WTC11 (cell line): ENCODE data around the gene CARS2. TPM values are rescaled to one million over a fixed set of nuclear protein-coding genes. Genes with fewer than 3 reads are reported as not detected.

Source experiments
- AR ChIP-seq: fragments of 250-450 bp; sonication (Bioruptor Pico); IDR thresholded peaks from 2 replicates; pipeline ENCODE4 v1.9.0; 2021; ENCODE audit warnings: mild to moderate bottlenecking
- ATF3 ChIP-seq: sonication (generic); formaldehyde crosslinking; conservative IDR thresholded peaks from 2 replicates; pipeline ENCODE4 v1.8.1; 2022; ENCODE audit warnings: mild to moderate bottlenecking, missing genetic modification reagents
- E2F1 ChIP-seq: sonication (generic); formaldehyde crosslinking; IDR thresholded peaks from 2 replicates; pipeline ENCODE4 v1.8.0; 2022; ENCODE audit warnings: mild to moderate bottlenecking, missing genetic modification reagents
- GRHL2 ChIP-seq: fragments of 250-450 bp; sonication (Bioruptor Pico); IDR thresholded peaks from 2 replicates; pipeline ENCODE4 v1.8.0; 2022; ENCODE audit warnings: mild to moderate bottlenecking, moderate library complexity; ENCODE audit not compliant: insufficient replicate concordance, severe bottlenecking
- GTF2I ChIP-seq: fragments of 250-450 bp; sonication (Bioruptor Pico); conservative IDR thresholded peaks from 2 replicates; pipeline ENCODE4 v1.4.0; 2021; ENCODE audit warnings: mild to moderate bottlenecking
- IRF1 ChIP-seq: sonication (generic); formaldehyde crosslinking; IDR thresholded peaks from 2 replicates; pipeline ENCODE4 v1.8.0; 2023; ENCODE audit warnings: missing genetic modification reagents
- IRF2 ChIP-seq: sonication (generic); formaldehyde crosslinking; IDR thresholded peaks from 2 replicates; pipeline ENCODE4 v1.8.0; 2022; ENCODE audit warnings: low read depth, missing genetic modification reagents, borderline replicate concordance
- MLX ChIP-seq: sonication (generic); formaldehyde crosslinking; IDR thresholded peaks from 2 replicates; pipeline ENCODE4 v1.8.1; 2023; ENCODE audit warnings: mild to moderate bottlenecking, missing genetic modification reagents, moderate library complexity
- NR1H2 ChIP-seq: sonication (generic); formaldehyde crosslinking; IDR thresholded peaks from 2 replicates; pipeline ENCODE4 v1.9.0; 2021; ENCODE audit warnings: mild to moderate bottlenecking, moderate library complexity, missing genetic modification reagents
- PREB ChIP-seq: sonication (generic); formaldehyde crosslinking; IDR thresholded peaks from 2 replicates; pipeline ENCODE4 v1.8.1; 2022; ENCODE audit warnings: mild to moderate bottlenecking, missing genetic modification reagents, moderate library complexity, borderline replicate concordance
- USF2 ChIP-seq: sonication (generic); formaldehyde crosslinking; IDR thresholded peaks from 2 replicates; pipeline ENCODE4 v1.8.1; 2023; ENCODE audit warnings: mild to moderate bottlenecking, missing genetic modification reagents, moderate library complexity
- ZBTB43 ChIP-seq: sonication (generic); formaldehyde crosslinking; IDR thresholded peaks from 2 replicates; pipeline ENCODE4 v1.8.1; 2023; ENCODE audit warnings: mild to moderate bottlenecking, missing genetic modification reagents
- ZNF219 ChIP-seq: sonication (generic); formaldehyde crosslinking; IDR thresholded peaks from 2 replicates; pipeline ENCODE4 v1.8.0; 2023; ENCODE audit warnings: missing genetic modification reagents, mild to moderate bottlenecking, borderline replicate concordance
- ZNF396 ChIP-seq: fragments of 250-450 bp; sonication (Bioruptor Pico); IDR thresholded peaks from 2 replicates; pipeline ENCODE4 v1.8.0; 2021; ENCODE audit warnings: mild to moderate bottlenecking, moderate library complexity, borderline replicate concordance
- ZNF425 ChIP-seq: fragments of 250-450 bp; sonication (Bioruptor Pico); conservative IDR thresholded peaks from 2 replicates; pipeline ENCODE4 v1.9.0; 2021; ENCODE audit warnings: mild to moderate bottlenecking
- ZNF532 ChIP-seq: fragments of 250-450 bp; sonication (Bioruptor Pico); IDR thresholded peaks from 2 replicates; pipeline ENCODE4 v1.9.0; 2021; ENCODE audit warnings: mild to moderate bottlenecking, borderline replicate concordance
- total RNA-seq: library from RNA; stranded (reverse); gene quantifications from 3 replicates; pipeline ENCODE4 v1.2.3, GENCODE V29; 2021

CARS2 gene
- total RNA-seq, 1 experiment from 2014 or later = 39.9 TPM

- TF ChIP-seq ZBTB43 (no peak), ZNF532 (CRISPR knock-in tag) (0 out of 2 replicates have a peak, but pooled peaks have one; percentile 33), ZNF219 (CRISPR knock-in tag) (no peak), PREB (CRISPR knock-in tag) (no peak), IRF1 (CRISPR knock-in tag) (no peak), E2F1 (no peak), GTF2I (CRISPR knock-in tag) (no peak), AR (CRISPR knock-in tag) (peak; percentile 70; the same call in 1 of the 2 replicates), GRHL2 (CRISPR knock-in tag) (no peak), NR1H2 (no peak), IRF2 (CRISPR knock-in tag) (no peak), ZNF425 (no peak), ATF3 (no peak), MLX (CRISPR knock-in tag) (no peak), ZNF396 (CRISPR knock-in tag) (no peak), USF2 (CRISPR knock-in tag) (0 out of 2 replicates have a peak, but pooled peaks have one; percentile 3)
Measured at GRCh38 chr13:110712849-110713641, 7.1 kb upstream of the CARS2 start (continued).
